ENCODE results near the gene LDLRAD4. TPM values are rescaled to one million over a fixed set of nuclear protein-coding genes. Genes with fewer than 3 reads are reported as not detected.

Gene LDLRAD4
- total and polyA plus RNA-seq, 2 donors (not counting 1 experiment from before 2014, with no cell fraction given), result 13.9 to 35.7 TPM

- Mint-ChIP-seq H3K4me1 (peaks cover 88% of the 10 kb centered on the region), H3K27me3 (no peaks in the 10 kb centered on the region), H3K27ac (peak overlapping the region; percentile 94), H3K4me3 (peak overlapping the region; percentile 86), H3K9me3 (ENCODE audit: insufficient read depth) (no peaks in the 10 kb centered on the region)
- ATAC-seq (ENCODE audit: low read depth) (no peak), DNase-seq (no peak)
- H3K4me1 ChIP-seq (ENCODE audit: control insufficient read depth in 2 of 2, insufficient read depth in 2 of 2, low read length in 2 of 2), result peaks cover 68 to 85% of the 10 kb centered on the region in 2 donors
- peak overlapping the region in 3 of 5 experiments; percentile 62 to 71 (median 68) for H3K4me3 ChIP-seq (ENCODE audit: control extremely low read depth in 1 of 5, extremely low read depth in 1 of 5, insufficient read depth in 1 of 5, low read depth in 2 of 5, low read length in 4 of 5)
- intact Hi-C loops (cut with micrococcal nuclease), result loop anchor here (2.0 to 10.0 kb wide), 6 partner anchors 16 to 728 kb away; partner anchors contain the start of genes CEP192 and PTPN2
- H3K27me3 ChIP-seq (replicated peaks in 1 of 4; ENCODE audit: control extremely low read depth in 1 of 4, control insufficient read depth in 3 of 4, insufficient read depth in 4 of 4, low read length in 3 of 4), result no peaks in the 10 kb centered on the region
- no peaks in the 10 kb centered on the region for H3K36me3 ChIP-seq (replicated peaks in 1 of 2; ENCODE audit: control extremely low read depth in 1 of 2, control insufficient read depth in 1 of 2, extremely low read depth in 1 of 2, insufficient read depth in 2 of 2, low read length in 1 of 2)
- H3K79me2 ChIP-seq (ENCODE audit: control insufficient read depth, insufficient read depth, low read length), result peaks cover 28% of the 10 kb centered on the region
- H3K9me3 ChIP-seq (ENCODE audit: control extremely low read depth in 1 of 3, control insufficient read depth in 2 of 3, insufficient read depth in 1 of 3, low read length in 2 of 3), result peaks cover 0 to 3% (median 0%) of the 10 kb centered on the region in 3 donors
- POLR2A ChIA-PET, result interaction anchor here (0.9 to 3.1 kb wide), 7 partner anchors 15 to 55 kb away, joined by 3 to 31 read pairs (median 21); no protein-coding TSS in a partner anchor
- H2AFZ ChIP-seq (ENCODE audit: insufficient read depth, low read depth, low read length, poor library complexity, severe bottlenecking), result no peak overlapping the region
- H4K20me1 ChIP-seq (ENCODE audit: control insufficient read depth, insufficient read depth, low read length, poor library complexity, severe bottlenecking), result no peaks in the 10 kb centered on the region
- TF ChIP-seq, protein P1, sequence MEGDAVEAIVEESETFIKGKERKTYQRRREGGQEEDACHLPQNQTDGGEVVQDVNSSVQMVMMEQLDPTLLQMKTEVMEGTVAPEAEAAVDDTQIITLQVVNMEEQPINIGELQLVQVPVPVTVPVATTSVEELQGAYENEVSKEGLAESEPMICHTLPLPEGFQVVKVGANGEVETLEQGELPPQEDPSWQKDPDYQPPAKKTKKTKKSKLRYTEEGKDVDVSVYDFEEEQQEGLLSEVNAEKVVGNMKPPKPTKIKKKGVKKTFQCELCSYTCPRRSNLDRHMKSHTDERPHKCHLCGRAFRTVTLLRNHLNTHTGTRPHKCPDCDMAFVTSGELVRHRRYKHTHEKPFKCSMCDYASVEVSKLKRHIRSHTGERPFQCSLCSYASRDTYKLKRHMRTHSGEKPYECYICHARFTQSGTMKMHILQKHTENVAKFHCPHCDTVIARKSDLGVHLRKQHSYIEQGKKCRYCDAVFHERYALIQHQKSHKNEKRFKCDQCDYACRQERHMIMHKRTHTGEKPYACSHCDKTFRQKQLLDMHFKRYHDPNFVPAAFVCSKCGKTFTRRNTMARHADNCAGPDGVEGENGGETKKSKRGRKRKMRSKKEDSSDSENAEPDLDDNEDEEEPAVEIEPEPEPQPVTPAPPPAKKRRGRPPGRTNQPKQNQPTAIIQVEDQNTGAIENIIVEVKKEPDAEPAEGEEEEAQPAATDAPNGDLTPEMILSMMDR (IDR thresholded peaks at IDR 0.05), result no peak
- no peak for TF ChIP-seq EZH2 (IDR thresholded peaks at IDR 0.05; ENCODE audit: borderline replicate concordance, insufficient read depth, low read depth, low read length, poor library complexity, severe bottlenecking)
- H3K9ac ChIP-seq (ENCODE audit: low read length), result peak overlapping the region; percentile 81
- CTCF ChIA-PET, result interaction anchor here (0.6 to 10.7 kb wide), 8 partner anchors 12 to 1304 kb away, joined by 4 to 195 read pairs (median 12); no protein-coding TSS in a partner anchor
- peak overlapping the region; percentile 60 to 86 for H3K27ac ChIP-seq (ENCODE audit: low read length in 2 of 2)
- H3K4me2 ChIP-seq (replicated peaks; ENCODE audit: low read depth, low read length, poor library complexity, severe bottlenecking), result peak overlapping the region; percentile 94
Observed at GRCh38 chr18:13613099-13613498, 394.5 kb downstream of the LDLRAD4 start.
